NCI-H2081 treated with DMSO at 0.1 percent for 48 hours (cell line): Measurements from ENCODE around the gene TOMM70.
"Not testable (repeated sequence)": the region's sequence is repeated elsewhere in the genome, so short reads cannot be mapped to it uniquely, and the experiment has no call there.

Experiments used
- DNase-seq: peaks from one replicate; lab custom pipeline; 2025; lab: John Stamatoyannopoulos, UW

Gene TOMM70

DNA sequence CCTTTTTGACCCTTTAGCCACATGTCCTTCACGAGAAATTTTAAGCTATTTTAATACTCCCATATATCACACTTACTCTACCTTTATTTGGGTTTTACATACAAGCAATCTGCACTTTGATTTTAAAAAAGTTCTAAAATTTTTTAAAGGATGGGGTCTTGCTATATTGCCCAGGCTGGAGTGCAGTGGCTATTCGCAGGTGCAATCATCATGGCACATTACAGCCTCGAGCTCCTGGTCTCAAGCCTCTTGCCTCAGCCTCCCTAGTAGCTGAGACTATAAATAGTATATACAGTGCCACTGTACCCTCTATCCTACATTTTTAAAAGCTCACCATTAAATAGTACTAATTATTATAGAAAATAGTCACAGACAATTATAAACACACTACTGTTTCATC lies 36.5 kb downstream of the TOMM70 start:
- DNase-seq: no peak

DNA sequence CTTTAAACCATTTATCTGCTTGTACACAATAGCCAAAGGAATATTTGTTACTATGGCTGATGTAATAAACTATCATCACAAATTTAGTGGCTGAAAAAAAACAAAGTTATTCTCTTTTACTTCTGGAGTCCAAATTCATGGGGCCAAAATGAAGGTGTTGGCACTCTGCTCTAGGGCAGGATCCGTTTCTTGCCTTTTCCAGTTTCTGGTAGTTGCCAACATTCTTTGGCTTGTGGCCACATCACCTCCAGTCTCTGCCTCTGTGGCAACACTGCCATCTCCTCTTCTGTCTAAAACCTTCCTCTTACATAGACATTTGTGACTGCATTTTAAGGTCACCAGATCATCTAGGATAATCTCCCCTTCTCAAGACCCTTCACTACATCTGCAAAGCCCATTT lies 39.0 kb downstream of the TOMM70 start:
- no peak for DNase-seq

DNA sequence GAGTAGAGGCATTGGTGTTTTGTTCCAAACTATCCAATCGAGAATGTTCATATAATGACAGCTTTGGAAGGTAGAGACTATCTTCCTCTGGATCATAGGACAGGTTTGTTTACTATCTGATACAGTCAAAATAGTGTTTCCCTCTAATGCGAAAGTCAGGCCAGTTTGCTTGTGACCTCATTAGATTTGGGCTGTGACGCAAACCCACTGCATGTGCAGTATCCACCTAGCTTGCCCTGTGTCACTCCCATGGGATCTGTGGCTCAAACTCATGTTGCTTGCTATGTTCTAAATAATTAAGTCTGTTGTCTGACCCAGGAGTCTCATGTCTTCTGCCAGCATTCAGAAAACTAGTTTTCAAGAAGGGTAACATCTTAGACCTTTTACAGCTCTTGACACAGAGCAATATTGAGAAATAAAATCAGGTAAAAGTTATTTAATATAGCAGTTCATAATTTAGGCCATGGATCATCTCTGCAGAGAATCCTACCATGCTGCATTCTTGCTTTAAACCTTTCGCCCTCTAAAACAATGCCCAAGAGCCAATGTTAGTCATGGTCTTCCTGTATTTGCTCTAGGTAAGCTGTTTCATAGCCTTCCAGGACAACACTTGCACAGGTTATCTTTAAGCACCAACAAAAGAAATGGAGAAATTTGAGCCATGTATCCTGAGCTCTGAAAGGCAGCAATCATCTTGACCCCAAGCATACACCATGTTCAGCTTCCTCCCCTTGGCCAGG lies 40.0 kb downstream of the TOMM70 start:
- no peak for DNase-seq

DNA sequence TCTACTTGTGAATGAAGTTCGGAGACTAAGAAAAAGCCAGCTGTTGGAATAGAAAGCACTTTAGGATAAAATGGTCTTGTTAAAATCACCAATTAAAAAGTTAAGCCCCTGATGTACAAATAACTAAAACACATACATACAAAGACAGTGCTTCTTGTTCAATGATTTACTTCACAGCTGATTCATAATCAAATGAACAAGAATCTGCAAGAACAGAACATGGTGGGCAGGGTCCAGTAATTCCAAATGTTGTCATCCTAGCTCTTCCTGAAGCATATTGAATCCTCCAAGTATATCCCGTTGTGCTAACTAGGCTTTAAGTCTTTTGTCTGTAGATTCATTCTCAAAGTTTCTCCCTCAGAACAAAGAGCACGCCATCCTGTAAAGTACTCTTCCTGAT lies 41.9 kb downstream of the TOMM70 start:
- no peak for DNase-seq

DNA sequence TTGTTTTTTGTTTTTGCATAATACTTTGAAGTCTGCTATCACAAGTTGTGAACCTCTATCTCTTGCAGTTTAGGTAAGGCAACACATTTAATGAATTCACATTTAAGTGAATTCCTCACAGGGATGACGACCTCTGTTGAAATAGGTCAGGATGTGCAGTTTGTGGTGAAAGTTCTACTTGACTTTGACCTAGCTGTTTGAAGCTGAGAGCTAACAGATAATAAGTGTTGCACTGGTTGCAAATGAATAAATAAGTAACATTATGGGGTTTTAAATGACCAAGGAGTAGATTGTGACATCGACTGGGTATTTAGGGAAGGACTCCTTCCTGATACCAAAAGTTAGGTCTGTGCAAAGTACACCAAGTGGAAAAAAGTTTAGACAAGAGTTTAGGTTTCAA lies 42.5 kb downstream of the TOMM70 start:
- DNase-seq: no peak

DNA sequence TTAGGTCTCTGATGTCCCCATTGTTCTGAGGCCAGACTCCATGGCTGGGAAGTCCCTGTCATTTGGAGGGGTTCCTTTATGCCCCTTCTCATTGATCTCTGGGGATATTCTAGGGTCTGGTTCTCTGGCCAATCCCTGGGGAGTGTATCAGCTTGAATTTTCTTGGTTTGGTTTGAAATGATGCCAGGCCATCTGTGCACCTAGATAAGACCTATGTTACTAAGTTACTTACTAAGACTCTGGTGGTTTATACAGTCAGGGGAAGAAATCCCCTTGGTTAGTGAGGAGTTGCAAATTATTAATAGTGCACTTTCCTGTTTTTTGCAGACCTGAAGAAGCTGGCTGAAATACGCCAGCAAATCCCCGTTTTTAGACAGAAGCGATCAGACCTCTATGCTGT lies 46.0 kb downstream of the TOMM70 start:
- no peak for DNase-seq

DNA sequence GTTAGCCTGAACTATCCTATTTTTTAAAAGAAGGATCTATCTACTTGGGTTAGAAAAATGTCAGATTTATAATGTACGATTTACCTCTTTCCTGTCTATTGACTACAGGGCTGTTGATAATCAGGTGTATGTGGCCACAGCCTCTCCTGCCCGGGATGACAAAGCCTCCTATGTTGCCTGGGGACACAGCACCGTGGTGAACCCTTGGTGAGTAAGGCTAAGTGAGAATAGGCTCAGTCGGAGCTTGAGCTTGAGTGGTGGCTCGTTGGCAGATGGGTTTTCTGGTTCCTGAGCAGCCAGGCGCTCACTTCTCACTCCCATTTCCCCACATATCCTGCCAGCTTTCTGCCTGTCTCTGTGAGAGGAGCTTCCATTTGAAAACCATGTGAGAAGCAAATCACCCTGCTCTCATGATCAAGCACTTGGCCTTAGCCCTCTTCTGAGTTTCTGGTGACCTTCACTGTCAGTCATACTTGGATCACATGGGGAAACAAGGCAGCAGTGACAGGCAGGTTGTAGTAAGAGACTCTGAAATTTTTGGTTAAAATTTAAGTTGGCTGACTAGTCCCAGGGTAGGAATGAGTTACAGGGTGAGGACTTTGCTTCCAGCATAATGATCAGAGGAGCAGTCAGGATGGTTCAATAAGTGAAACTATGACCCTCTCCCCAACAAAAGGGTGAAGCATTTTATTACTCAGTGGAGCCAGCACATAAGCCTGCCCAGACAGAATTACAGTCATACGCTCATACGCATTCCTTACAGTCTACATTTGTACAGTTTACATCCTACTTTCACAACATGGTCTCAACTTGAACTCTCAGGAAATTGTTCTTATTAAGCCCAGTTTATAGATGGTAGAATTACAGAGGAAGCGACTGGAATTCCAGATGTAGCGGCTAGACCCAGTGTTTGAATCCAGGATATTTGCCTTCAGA lies 48.3 kb downstream of the TOMM70 start:
- no peak for DNase-seq

DNA sequence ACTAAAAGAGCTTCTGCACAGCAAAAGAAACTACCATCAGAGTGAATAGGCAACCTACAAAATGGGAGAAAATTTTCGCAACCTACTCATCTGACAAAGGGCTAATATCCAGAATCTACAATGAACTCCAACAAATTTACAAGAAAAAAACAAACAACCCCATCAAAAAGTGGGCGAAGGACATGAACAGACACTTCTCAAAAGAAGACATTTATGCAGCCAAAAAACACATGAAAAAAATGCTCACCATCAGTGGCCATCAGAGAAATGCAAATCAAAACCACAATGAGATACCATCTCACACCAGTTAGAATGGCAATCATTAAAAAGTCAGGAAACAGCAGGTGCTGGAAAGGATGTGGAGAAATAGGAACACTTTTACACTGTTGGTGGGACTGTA lies 49.1 kb downstream of the TOMM70 start:
- not testable (repeated sequence) for DNase-seq

DNA sequence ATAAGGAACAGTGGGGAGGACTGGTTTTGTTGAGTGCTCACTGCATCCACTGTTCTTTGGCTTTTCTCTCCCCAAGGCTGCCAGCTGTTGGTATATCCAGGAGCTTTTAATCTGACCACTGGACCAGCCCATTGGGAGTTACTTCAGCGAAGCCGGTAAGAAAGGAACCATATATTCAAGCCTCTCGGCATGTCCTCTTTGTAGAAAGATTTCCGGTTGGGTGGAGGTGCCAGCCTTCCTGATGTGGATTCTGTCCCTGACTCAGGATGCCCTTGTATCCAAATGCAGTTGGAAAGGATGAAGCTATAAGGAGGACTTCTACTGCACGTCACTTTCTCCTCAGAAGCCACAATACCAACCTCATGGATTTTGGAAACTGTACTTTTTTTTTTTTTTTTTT lies 52.2 kb downstream of the TOMM70 start:
- DNase-seq: no peak

DNA sequence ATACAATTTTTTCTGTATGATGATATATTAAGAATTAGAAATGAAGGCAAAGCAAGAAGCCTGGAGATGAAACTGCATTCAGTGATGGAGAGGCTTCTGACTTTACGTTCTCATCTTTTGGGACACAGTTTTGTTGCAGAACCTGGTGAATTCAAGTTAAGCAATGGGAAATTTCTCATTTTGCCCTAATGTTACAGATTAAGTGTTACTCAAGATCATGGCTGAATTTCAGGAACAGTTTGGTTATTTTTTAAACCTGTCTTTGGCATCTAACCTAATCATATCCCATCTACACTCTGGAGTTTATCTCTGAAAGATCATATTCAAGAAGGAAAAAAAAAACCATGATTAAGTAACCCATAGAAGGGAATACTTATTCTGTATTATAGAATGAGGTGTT lies 60.4 kb downstream of the TOMM70 start:
- DNase-seq: no peak

DNA sequence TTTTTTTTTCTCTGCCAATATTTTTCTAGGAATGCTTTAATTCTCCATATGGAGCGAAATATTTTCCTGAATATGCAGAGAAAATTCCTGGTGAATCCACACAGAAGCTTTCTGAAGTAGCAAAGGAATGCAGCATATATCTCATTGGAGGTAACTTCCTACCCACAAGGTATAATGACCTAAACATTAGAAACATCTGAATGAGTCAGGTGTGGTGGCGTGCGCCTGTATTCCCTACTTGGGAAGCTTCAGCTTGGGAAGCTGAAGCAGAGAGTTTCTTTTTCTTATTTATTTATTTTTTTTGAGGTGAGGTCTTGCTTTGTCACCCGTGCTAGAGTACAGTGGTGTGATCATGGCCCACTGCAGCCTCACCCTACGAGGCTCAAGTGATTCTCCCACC lies 61.1 kb downstream of the TOMM70 start:
- DNase-seq: no peak

DNA sequence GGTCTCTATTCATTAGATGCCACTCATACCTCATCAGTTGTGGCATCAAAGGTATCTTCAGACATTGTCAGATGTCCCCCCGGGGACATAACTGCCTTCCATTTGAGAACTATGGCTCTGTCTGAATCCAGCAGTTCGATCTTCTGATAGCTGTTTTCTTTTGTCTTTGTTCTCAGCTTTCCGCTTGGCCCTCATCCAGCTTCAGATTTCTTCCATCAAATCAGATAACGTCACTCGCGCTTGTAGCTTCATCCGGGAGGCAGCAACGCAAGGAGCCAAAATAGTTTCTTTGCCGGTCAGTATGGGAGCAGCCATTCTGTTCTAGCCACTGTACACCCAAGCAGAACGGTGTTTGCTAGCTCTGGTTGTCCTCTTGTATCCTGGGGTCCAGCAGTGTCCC lies 62.0 kb downstream of the TOMM70 start:
- DNase-seq: no peak

DNA sequence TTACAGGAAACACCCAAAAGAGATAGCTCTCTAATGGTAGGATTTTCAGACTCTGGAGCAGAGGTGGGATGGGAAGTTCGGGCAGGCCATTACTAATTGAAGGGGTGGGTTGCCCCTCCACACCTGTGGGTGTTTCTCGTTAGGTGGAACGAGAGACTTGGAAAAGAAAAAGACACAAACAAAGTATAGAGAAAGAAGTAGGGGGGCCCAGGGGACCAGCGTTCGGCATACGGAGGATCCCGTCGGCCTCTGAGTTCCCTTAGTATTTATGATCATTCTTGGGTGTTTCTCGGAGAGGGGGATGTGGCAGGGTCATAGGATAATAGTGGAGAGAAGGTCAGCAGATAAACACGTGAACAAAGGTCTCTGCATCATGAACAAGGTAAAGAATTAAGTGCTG lies 64.7 kb downstream of the TOMM70 start:
- DNase-seq: not testable (repeated sequence)

DNA sequence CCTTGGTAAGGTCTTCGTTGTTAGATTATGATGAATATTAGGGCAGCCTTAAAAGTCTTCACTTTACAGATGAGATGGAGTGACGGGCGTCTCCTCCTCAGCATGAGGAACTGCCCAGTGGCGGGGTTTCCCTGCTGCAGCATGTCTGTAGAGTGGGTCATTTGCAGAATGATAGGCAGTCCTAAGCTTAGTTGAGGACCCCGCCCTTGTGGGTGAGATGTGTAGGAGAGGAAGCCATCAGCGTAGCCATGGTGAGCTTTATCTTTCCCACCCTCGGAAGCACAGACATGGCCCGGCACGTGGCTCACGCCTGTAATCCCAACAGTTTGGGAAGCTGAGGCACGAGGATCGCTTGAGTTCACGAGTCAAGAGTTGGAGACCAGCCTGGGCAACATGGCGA lies 65.5 kb downstream of the TOMM70 start:
- no peak for DNase-seq

DNA sequence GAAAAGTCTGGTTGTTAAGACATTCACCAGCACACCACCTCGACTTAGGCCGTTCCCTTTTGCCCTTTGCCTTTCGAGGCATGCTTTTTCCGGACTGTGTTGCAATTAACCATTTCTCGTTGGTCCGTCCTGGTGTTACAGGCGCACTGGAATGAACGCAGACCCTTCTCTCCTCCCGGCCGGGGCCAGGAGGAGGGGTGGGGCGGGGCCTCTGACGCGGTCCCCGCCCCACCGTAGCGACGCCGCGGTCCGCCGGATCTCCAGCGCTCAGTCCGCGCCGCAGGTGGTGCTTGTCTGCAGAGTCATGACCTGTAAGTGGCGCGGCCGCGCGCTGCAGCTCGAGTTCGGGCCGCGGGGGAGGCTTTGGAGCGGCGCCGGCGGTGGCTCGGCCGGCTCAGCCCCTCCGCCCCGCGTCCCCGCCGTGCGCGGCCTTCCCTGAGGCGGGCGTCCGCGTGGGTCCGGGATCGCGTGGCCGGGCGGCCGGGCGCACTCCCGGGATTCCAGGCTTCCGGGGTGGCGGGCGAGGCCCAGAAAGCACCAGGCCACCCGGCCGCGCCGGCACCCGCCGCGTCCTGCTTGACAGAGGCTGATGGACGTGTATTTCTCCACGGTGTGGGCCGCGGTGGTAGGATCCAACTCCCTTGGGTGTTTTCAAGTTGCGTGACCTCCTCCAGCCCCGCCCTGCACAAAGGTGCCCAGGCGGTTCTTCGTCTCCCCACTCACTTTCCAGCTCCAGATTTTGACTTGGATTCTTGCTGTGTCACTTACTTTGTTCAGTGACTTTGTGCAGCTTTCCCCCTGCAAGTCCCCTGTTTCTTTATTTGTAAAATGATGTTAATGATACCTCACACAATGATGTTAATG lies 66.2 kb downstream of the TOMM70 start, which contains the start of gene NIT2:
NIT2 (plus strand) TSS at position 270 of the 864 bp plus-strand sequence; CDS start at position 305, 35 bp downstream.
- no peak for DNase-seq

DNA sequence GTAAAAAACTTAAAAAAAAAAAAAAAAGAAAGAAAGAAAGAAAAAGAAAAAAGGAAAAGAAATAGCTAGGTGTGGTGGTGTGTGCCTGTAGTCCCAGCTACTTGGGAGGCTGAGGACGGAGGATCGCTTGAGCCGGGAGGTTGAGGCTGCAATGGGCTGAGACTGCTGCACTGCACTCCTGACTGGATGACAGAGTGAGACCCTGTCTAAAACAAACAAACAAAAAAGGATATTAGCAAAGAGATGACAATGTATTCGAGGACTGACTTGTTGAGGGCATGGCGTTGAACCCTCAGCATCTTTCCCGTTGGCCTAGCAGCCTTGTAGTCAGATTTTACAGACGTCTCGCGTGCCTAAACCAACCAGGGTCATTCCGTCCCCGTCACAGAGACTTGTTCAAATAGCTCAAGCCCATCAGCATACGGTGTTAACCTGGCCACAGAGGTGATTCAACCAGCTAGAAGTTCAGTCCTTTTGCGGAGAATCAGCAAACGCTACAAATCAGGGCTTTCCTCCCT lies 66.9 kb downstream of the TOMM70 start:
- DNase-seq: no peak

DNA sequence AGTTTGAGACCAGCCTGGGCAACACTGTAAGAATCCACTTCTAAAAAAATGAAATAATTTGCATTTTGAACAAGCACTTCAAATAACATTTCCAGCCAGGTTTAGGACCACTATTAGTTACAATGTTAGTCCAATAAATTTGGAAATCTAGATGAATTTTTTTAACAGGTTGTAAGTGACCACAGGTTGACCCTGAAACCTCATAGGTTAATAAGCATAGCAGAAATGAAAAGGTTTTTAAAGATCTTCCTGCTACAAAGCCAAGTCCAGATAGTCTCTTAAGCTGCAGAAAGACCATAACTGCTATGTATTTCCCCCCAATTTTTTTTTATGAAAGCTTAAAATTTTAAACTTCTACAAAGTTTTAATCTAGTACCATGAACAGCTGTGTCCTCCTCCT lies 67.8 kb downstream of the TOMM70 start:
- no peak for DNase-seq

DNA sequence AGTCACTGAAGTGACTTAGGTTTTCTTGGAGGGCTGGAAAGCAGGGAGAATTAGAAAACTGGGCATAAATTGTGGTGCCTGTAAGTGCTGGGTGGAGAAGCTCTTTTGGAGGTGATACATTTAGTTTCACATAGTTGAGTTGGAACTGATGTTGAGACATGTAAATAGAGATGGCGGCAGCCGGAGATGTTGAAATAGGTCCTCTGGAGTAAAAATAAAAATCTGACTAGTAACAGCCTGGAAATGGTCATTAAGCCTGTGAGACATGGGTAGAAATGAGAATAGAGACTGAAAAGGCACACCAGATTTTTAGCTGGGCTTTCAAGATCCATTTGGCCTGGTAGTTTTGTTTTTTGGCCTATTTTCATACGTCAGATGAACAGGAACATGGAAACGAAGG lies 69.2 kb downstream of the TOMM70 start:
- no peak for DNase-seq

DNA sequence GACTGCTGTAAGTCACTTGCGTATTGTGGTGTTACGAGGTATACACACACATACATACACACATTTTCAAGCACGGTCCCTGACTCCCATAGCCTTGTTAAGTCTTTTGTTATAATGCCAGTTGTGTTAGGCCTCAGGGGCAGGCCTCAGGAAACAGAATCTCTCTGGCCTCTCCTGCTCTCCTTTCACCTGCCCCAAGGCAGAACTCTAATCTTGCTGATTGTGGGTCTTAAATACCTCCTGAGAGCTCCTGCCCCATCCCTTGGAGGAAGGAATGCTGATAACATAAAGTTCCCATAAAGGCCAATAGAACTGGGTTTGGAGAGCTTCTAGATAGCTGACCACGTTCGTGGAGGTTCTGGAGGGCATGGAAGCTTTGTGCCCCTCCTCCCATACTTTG lies 70.2 kb downstream of the TOMM70 start:
- DNase-seq: no peak

DNA sequence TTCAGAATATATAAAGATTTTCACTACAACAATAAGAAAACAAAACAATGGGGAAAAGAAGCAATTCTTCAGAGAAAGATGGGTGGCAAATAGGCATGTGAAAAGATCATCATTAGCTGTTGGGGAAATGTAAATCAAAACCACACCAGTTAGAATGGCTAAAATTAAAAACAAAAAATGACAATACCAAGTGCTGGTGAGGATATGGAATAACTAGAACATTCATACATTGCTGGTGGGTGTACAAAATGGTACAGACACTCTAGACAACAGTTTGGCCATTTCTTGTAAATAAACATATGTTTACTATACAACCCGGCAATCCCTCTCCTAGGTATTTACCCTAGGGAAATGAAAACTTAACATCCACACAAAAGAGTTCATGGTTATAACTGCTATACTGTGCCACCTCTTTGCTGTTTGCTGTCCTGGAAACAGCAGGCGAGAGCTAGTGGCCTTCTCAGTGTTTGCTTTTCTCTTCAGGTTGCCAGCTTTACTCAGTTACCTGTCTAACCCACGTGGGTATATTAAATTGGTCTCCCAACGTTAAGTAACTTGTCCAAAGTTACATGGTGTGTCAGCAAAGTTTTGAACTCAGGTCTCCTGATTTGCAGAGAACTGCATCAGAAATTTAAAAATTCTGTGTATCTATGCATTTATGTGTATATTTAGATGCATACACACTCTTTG lies 70.9 kb downstream of the TOMM70 start:
- DNase-seq: no peak

DNA sequence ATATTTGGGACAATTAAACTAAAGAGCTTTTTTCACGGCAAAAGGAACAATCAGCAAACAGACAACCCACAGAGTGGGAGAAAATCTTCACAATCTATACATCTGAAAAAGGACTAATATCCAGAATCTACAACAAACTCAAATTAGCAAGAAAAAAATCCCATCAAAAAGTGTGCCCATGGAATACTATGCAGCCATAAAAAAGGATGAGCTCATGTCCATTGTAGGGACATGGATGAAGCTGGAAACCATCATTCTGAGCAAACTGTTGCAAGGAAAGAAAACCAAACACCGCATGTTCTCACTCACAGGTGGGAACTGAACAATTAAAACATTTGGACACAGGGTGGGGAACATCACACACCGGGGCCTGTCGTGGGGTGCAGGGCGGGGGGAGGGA lies 73.5 kb downstream of the TOMM70 start:
- DNase-seq: not testable (repeated sequence)
